HEK293 (cell line): ENCODE measurements around the gene LRBA.
"Not testable (repeated sequence)": the region's sequence is repeated elsewhere in the genome, so short reads cannot be mapped to it uniquely, and the experiment has no call there.

Experiments
- CTCF ChIA-PET: fragments of 350-600 bp; formaldehyde crosslinking; extraction: SDS; loops from one replicate; lab custom pipeline; 2021; ENCODE audit warnings: antibody characterized with exemption; lab: Yijun Ruan, JAX
- POLR2A ChIA-PET: fragments of 300-600 bp; formaldehyde crosslinking; extraction: SDS; loops from one replicate; lab custom pipeline; 2020; ENCODE audit warnings: antibody characterized with exemption, inconsistent platforms; lab: Yijun Ruan, JAX
- H3K27ac ChIP-seq: fragments of 200-500 bp; sonication (Bioruptor generic); 2 replicates; pipeline ENCODE4 v1.5.1; 2014; ENCODE audit warnings: low read depth, low read length, control low read depth, inconsistent platforms; ENCODE audit errors: extremely low read depth
- H3K36me3 ChIP-seq, 2 experiments: fragments of 200-500 bp in 1 of 2; sonication (Bioruptor generic) in 1 of 2; 1 replicate in 1 of 2; 2 replicates in 1 of 2; pipeline ENCODE4 v1.5.1; 2014 to 2017; ENCODE audit warnings: inconsistent platforms in 2 of 2, low read length in 2 of 2; ENCODE audit not compliant: control insufficient read depth in 2 of 2, insufficient read depth in 1 of 2
- H3K4me1 ChIP-seq: fragments of 200-500 bp; sonication (Bioruptor generic); 2 replicates; pipeline ENCODE4 v1.5.1; 2014; ENCODE audit warnings: mild to moderate bottlenecking, low read length, inconsistent platforms; ENCODE audit not compliant: control insufficient read depth, insufficient read depth
- H3K4me3 ChIP-seq: 2 replicates; pipeline ENCODE4 v1.5.1; 2011; ENCODE audit warnings: low read depth, mild to moderate bottlenecking, control low read depth, low read length, moderate library complexity
- H3K9me3 ChIP-seq: fragments of 200-500 bp; sonication (Bioruptor generic); 2 replicates; pipeline ENCODE4 v1.5.1; 2014; ENCODE audit warnings: low read depth, low read length, inconsistent platforms; ENCODE audit not compliant: control insufficient read depth, insufficient read depth
- BCL11B ChIP-seq: fragments of 450-650 bp; formaldehyde crosslinking; IDR thresholded peaks from 2 replicates; pipeline ENCODE4 v1.5.1; 2016; ENCODE audit warnings: low read depth, missing biosample characterization, missing genetic modification characterization
- MEIS1 ChIP-seq: sonication (generic); formaldehyde crosslinking; IDR thresholded peaks from 2 replicates; pipeline ENCODE4 v1.8.1; 2022; ENCODE audit warnings: missing genetic modification reagents, mild to moderate bottlenecking, borderline replicate concordance
- PRDM2 ChIP-seq: fragments of 450-650 bp; formaldehyde crosslinking; IDR thresholded peaks from 2 replicates; pipeline ENCODE4 v1.5.1; 2016; ENCODE audit warnings: missing biosample characterization, missing genetic modification characterization, borderline replicate concordance
- RBAK ChIP-seq: fragments of 450-650 bp; formaldehyde crosslinking; IDR thresholded peaks from 2 replicates; pipeline ENCODE4 v1.5.1; 2016; ENCODE audit warnings: missing biosample characterization, missing genetic modification characterization
- REPIN1 ChIP-seq: fragments of 450-650 bp; formaldehyde crosslinking; IDR thresholded peaks from 2 replicates; pipeline ENCODE4 v1.5.1; 2017; ENCODE audit warnings: missing biosample characterization, missing genetic modification characterization, low read depth
- ZBTB1 ChIP-seq: fragments of 450-650 bp; formaldehyde crosslinking; IDR thresholded peaks from 2 replicates; pipeline ENCODE4 v1.5.1; 2016; ENCODE audit warnings: missing biosample characterization, missing genetic modification characterization
- ZBTB17 ChIP-seq: fragments of 450-650 bp; formaldehyde crosslinking; IDR thresholded peaks from 2 replicates; pipeline ENCODE4 v1.5.1; 2016; ENCODE audit warnings: missing biosample characterization, missing genetic modification characterization
- ZNF112 ChIP-seq: fragments of 450-650 bp; formaldehyde crosslinking; IDR thresholded peaks from 2 replicates; pipeline ENCODE4 v1.5.0; 2017; ENCODE audit warnings: missing biosample characterization, missing genetic modification characterization
- ZNF223 ChIP-seq: fragments of 450-650 bp; formaldehyde crosslinking; IDR thresholded peaks from 2 replicates; pipeline ENCODE4 v1.5.1; 2016; ENCODE audit warnings: missing biosample characterization, missing genetic modification characterization
- ZNF311 ChIP-seq: fragments of 450-650 bp; formaldehyde crosslinking; IDR thresholded peaks from 2 replicates; pipeline ENCODE4 v1.5.1; 2017; ENCODE audit warnings: missing biosample characterization, missing genetic modification characterization, borderline replicate concordance
- ZNF341 ChIP-seq: fragments of 450-650 bp; formaldehyde crosslinking; IDR thresholded peaks from 2 replicates; pipeline ENCODE4; 2016; ENCODE audit warnings: low read depth, missing biosample characterization, missing genetic modification characterization
- ZNF404 ChIP-seq: fragments of 450-650 bp; formaldehyde crosslinking; IDR thresholded peaks from 2 replicates; pipeline ENCODE4 v1.5.1; 2017; ENCODE audit warnings: missing biosample characterization, missing genetic modification characterization
- ZNF433 ChIP-seq: fragments of 450-650 bp; formaldehyde crosslinking; IDR thresholded peaks from 2 replicates; pipeline ENCODE4 v1.5.1; 2016; ENCODE audit warnings: missing biosample characterization, missing genetic modification characterization, low read depth
- ZNF518A ChIP-seq: fragments of 450-650 bp; formaldehyde crosslinking; conservative IDR thresholded peaks from 2 replicates; pipeline ENCODE4 v1.5.1; 2016; ENCODE audit warnings: low read depth, missing biosample characterization, missing genetic modification characterization
- ZNF600 ChIP-seq: fragments of 450-650 bp; formaldehyde crosslinking; IDR thresholded peaks from 2 replicates; pipeline ENCODE4 v1.5.1; 2016; ENCODE audit warnings: missing biosample characterization, missing genetic modification characterization
- ZNF610 ChIP-seq: fragments of 450-650 bp; formaldehyde crosslinking; IDR thresholded peaks from 2 replicates; pipeline ENCODE4 v1.5.1; 2016; ENCODE audit warnings: missing biosample characterization, missing genetic modification characterization, borderline replicate concordance
- ZNF768 ChIP-seq: fragments of 450-650 bp; formaldehyde crosslinking; IDR thresholded peaks from 2 replicates; pipeline ENCODE4 v1.5.1; 2018; ENCODE audit warnings: missing biosample characterization, mild to moderate bottlenecking, missing genetic modification characterization

Gene LRBA

GRCh38 chr4:151029537-151029936, 14.5 kb upstream of the LRBA start:
- Histone ChIP-seq H3K9me3 (no peaks in the 10 kb centered on the region), H3K36me3 (no peaks in the 10 kb centered on the region), H3K27ac (no peak overlapping the region), H3K4me1 (no peaks in the 10 kb centered on the region), H3K4me3 (no peak overlapping the region)
- TF ChIP-seq ZBTB1 (no peak), MEIS1 (no peak), ZNF311 (tag by site-specific recombination) (no peak), ZNF518A (tag by site-specific recombination) (no peak), BCL11B (no peak), ZNF600 (tag by site-specific recombination) (no peak), ZNF610 (no peak), PRDM2 (no peak), ZNF404 (tag by site-specific recombination) (no peak), REPIN1 (tag by site-specific recombination) (no peak), RBAK (tag by site-specific recombination) (no peak), ZNF341 (tag by site-specific recombination) (no peak), ZBTB17 (tag by site-specific recombination) (no peak), ZNF433 (tag by site-specific recombination) (no peak), ZNF223 (tag by site-specific recombination) (no peak), ZNF112 (no peak), ZNF768 (tag by site-specific recombination) (no peak)
- POLR2A ChIA-PET: no interaction called here
- CTCF ChIA-PET: interaction anchor here (0.6 kb wide), 1 partner anchor 23 kb away, joined by 3 read pairs; no protein-coding TSS in a partner anchor

- H3K4me1 ChIP-seq, H3K4me3 ChIP-seq, H3K36me3 ChIP-seq, H3K9me3 ChIP-seq, H3K27ac ChIP-seq, POLR2A ChIA-PET: not testable (repeated sequence)
- CTCF ChIA-PET: interaction anchor here (0.7 kb wide), 1 partner anchor 678 kb away, joined by 3 read pairs; no protein-coding TSS in a partner anchor
Observed at GRCh38 chr4:151029006-151029405, 13.9 kb upstream of the LRBA start.
